AG04449 (cell line): ENCODE results near the gene USF1.

ENCODE experiments used
- CTCF ChIA-PET: fragments of 350-600 bp; formaldehyde crosslinking; extraction: SDS; loops from one replicate; lab custom pipeline; 2021; ENCODE audit warnings: antibody characterized with exemption; lab: Yijun Ruan, JAX
- POLR2A ChIA-PET: fragments of 400-600, 350-600 bp; formaldehyde crosslinking; extraction: SDS; loops from one replicate; lab custom pipeline; 2020; ENCODE audit warnings: antibody characterized with exemption, inconsistent platforms; lab: Yijun Ruan, JAX
- DNase-seq: peaks from one replicate; pipeline ENCODE4 v3.0.0-alpha.2; 2010; ENCODE audit warnings: low read depth, low spot score
- H3K4me3 ChIP-seq: 2 replicates; pipeline ENCODE4 v1.5.1; 2011; ENCODE audit warnings: low read depth, mild to moderate bottlenecking, control low read depth, low read length
- CTCF ChIP-seq: IDR thresholded peaks from one replicate; pipeline ENCODE4 v1.5.1; 2011; ENCODE audit warnings: mild to moderate bottlenecking, moderate library complexity, low read length, control low read depth, inconsistent platforms; ENCODE audit not compliant: insufficient read depth; ENCODE audit errors: missing control alignments

The USF1 gene

GRCh38 chr1:161091093-161091492 lies 45.3 kb upstream of the USF1 start:
- ChIA-PET CTCF (no interaction called here), POLR2A (no interaction called here)
- H3K4me3 ChIP-seq: no peak overlapping the region
- no peak for DNase-seq
- TF ChIP-seq CTCF: no peak

GRCh38 chr1:161090617-161091016 lies 44.8 kb upstream of the USF1 start:
- H3K4me3 ChIP-seq: no peak overlapping the region
- DNase-seq: no peak
- no peak for TF ChIP-seq CTCF
- ChIA-PET POLR2A (no interaction called here), CTCF (no interaction called here)

GRCh38 chr1:161089938-161090337 lies 44.2 kb upstream of the USF1 start:
- no peak for TF ChIP-seq CTCF
- ChIA-PET CTCF (interaction anchor here (1.0 to 7.8 kb wide), 3 partner anchors 9 to 93 kb away, joined by 4 to 82 read pairs (median 5); partner anchors contain the start of gene KLHDC9), POLR2A (no interaction called here)
- DNase-seq: no peak
- no peak overlapping the region for H3K4me3 ChIP-seq

GRCh38 chr1:161089251-161089924 lies 43.6 kb upstream of the USF1 start, which contains the start of gene NECTIN4:
TSS of gene NECTIN4 (minus strand) at chr1:161089558. CDS start at chr1:161089296, 262 bp downstream.
- CTCF ChIA-PET: interaction anchor here (0.5 to 7.8 kb wide), 4 partner anchors 9 to 92 kb away, joined by 3 to 82 read pairs (median 4); partner anchors contain the start of gene KLHDC9
- no peak within 1 kb of the TSS for H3K4me3 ChIP-seq
- TF ChIP-seq CTCF: no peak
- POLR2A ChIA-PET: interaction anchor here (1.1 to 1.3 kb wide), 2 partner anchors 12 to 44 kb away, joined by 3 to 4 read pairs; partner anchors contain the start of gene USF1
- no peak for DNase-seq

- POLR2A ChIA-PET: interaction anchor here (1.1 to 1.3 kb wide), 2 partner anchors 12 to 43 kb away, joined by 3 to 4 read pairs; partner anchors contain the start of gene USF1
- CTCF ChIA-PET: interaction anchor here (1.0 to 7.8 kb wide), 4 partner anchors 10 to 93 kb away, joined by 3 to 82 read pairs (median 4); partner anchors contain the start of gene KLHDC9
- no peak overlapping the region for H3K4me3 ChIP-seq
- no peak for TF ChIP-seq CTCF
- no peak for DNase-seq
Observed at GRCh38 chr1:161088587-161089110, 42.9 kb upstream of the USF1 start.

GRCh38 chr1:161086457-161086856 lies 40.7 kb upstream of the USF1 start:
- CTCF ChIA-PET: interaction anchor here (0.6 to 7.8 kb wide), 5 partner anchors 12 to 89 kb away, joined by 3 to 82 read pairs (median 5); partner anchors contain the start of gene KLHDC9
- TF ChIP-seq CTCF: no peak
- POLR2A ChIA-PET: interaction anchor here (1.2 kb wide), 1 partner anchor 41 kb away, joined by 4 read pairs; the partner anchor contains the start of gene USF1
- DNase-seq: no peak
- no peak overlapping the region for H3K4me3 ChIP-seq
